RWPE1 (cell line): ENCODE measurements around the gene PGAP3.

Experiments
- CTCF ChIA-PET: fragments of 350-600 bp; sonication (Branson Sonifier 250); formaldehyde crosslinking; extraction: SDS; loops from one replicate; lab custom pipeline; 2021; lab: Yijun Ruan, JAX
- POLR2A ChIA-PET: fragments of 400-600 bp; formaldehyde crosslinking; extraction: SDS; loops from one replicate; lab custom pipeline; 2020; ENCODE audit warnings: antibody characterized with exemption; ENCODE audit not compliant: low non-redundant PET; lab: Yijun Ruan, JAX
- DNase-seq: peaks from one replicate; pipeline ENCODE4 v3.0.0; 2012; ENCODE audit warnings: low spot score
- H3K27ac ChIP-seq: fragments of 450-650 bp; 2 replicates; pipeline ENCODE4 v1.5.1; 2017
- TF ChIP-seq, protein P1 (sequence below): fragments of 450-650 bp; conservative IDR thresholded peaks from 2 replicates; pipeline ENCODE4 v1.5.1; 2017; ENCODE audit warnings: low read depth, mild to moderate bottlenecking

Gene PGAP3

DNA sequence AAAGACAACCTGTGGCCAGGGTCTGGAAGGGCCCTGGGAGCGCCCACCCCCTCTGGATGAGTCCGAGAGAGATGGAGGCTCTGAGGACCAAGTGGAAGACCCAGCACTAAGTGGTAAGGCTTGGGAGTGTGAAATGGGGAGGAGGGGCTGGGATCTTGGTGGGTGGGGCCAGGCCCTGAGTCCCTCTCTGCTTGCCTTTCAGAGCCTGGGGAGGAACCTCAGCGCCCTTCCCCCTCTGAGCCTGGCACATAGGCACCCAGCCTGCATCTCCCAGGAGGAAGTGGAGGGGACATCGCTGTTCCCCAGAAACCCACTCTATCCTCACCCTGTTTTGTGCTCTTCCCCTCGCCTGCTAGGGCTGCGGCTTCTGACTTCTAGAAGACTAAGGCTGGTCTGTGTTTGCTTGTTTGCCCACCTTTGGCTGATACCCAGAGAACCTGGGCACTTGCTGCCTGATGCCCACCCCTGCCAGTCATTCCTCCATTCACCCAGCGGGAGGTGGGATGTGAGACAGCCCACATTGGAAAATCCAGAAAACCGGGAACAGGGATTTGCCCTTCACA lies 52.2 kb downstream of the PGAP3 start:
- peak overlapping the region; percentile 80 for H3K27ac ChIP-seq
- TF ChIP-seq, protein P1, sequence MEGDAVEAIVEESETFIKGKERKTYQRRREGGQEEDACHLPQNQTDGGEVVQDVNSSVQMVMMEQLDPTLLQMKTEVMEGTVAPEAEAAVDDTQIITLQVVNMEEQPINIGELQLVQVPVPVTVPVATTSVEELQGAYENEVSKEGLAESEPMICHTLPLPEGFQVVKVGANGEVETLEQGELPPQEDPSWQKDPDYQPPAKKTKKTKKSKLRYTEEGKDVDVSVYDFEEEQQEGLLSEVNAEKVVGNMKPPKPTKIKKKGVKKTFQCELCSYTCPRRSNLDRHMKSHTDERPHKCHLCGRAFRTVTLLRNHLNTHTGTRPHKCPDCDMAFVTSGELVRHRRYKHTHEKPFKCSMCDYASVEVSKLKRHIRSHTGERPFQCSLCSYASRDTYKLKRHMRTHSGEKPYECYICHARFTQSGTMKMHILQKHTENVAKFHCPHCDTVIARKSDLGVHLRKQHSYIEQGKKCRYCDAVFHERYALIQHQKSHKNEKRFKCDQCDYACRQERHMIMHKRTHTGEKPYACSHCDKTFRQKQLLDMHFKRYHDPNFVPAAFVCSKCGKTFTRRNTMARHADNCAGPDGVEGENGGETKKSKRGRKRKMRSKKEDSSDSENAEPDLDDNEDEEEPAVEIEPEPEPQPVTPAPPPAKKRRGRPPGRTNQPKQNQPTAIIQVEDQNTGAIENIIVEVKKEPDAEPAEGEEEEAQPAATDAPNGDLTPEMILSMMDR: no peak
- DNase-seq: no peak
- CTCF ChIA-PET: interaction anchor here (0.7 to 5.2 kb wide), 4 partner anchors 12 to 88 kb away, joined by 3 to 66 read pairs (median 4); partner anchors contain the start of gene PNMT
- POLR2A ChIA-PET: no interaction called here

DNA sequence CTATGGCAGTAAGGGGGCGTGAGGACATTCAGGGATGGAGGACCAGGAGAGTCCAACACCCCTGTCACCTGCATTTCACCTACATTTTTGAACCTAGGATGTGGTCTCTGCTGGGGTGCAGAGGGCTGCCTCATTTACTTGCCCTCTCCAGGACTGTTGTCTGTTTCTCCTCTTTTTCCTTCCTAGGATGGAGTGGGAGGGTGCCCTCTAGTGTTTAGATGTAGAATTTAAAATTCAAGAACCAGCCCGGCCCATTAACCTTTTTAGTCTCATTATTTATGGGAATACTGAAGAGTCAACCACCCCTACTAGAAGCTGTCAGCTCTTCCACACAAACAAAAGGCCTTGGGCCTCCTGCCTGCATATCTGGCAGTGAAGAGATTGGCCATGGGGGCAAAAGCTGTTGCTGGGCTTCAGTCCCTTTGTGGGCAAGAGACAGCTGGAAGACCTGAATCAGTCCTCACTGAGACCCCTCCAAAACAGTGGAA lies 53.4 kb downstream of the PGAP3 start:
- DNase-seq: peak; percentile 58
- CTCF ChIA-PET: interaction anchor here (0.6 to 5.2 kb wide), 13 partner anchors 11 to 514 kb away, joined by 3 to 66 read pairs (median 4); partner anchors contain the start of gene PNMT
- POLR2A ChIA-PET: no interaction called here
- H3K27ac ChIP-seq: no peak overlapping the region; the same call in 1 of the 2 replicates
- TF ChIP-seq, protein P1: peak; percentile 86

DNA sequence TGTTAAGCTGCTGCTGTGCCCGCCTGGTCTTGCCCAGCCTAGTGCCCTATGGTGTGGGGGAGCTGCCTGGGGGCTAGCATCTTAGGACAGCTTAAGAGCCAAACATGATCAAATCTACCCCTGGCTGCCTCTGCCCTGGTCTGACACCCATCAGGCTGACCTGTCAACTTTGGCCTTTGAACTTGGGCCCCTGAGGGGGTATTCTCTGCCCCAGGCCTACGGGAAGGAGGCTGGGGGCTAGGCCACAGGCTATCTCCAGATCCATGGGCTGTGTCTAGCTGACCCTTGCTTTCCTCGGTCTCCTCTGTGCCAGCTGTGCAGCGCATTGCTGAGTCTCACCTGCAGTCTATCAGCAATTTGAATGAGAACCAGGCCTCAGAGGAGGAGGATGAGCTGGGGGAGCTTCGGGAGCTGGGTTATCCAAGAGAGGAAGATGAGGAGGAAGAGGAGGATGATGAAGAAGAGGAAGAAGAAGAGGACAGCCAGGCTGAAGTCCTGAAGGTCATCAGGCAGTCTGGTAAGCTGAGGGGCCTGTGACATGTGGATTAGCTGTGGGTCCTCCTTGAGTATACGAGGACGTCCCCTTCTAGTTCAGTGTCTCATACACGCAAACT lies 54.2 kb downstream of the PGAP3 start:
- CTCF ChIA-PET: interaction anchor here (0.6 to 5.2 kb wide), 7 partner anchors 10 to 161 kb away, joined by 3 to 66 read pairs (median 4); no protein-coding TSS in a partner anchor
- TF ChIP-seq, protein P1: no peak
- DNase-seq: no peak
- POLR2A ChIA-PET: no interaction called here
- H3K27ac ChIP-seq: peak overlapping the region; percentile 1; the same call in 1 of the 2 replicates

DNA sequence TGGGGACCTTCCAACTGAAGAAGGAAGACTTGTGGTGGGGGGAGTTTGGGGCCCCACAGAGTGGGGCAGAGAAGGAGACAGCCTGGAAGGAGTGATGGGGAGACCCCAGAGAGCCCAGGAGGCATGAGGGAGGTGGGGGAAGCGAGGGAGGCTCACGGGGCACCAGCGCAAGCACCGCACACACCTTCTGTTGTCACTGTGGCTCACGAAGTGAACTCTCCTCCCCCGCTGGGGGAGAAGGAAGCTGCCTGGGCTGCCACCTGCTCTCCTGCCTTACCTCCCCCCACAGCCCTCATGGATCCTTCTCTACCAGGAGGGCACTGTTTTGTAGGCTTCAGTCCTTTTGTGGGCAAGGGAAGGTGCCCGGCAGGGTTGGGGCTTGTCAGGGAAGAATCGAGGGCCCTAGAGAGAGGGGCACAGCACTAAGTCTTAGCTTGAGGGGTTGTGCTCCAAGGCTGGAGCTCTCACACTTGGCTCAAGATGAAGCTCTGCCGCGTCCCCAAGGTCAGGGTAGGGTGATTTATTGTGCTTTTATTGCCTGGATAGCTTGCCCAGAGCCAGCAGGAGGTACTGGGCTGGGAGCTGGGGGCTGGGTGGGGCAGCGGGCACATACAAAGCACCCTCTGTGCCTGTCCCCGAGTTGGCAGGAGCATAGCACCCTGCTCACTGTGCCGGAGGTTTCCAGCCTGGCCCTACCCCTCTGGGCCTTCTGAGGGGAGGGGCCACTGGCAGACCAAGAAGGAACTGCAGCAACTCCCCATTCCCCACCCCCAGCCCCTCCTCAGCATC lies 55.5 kb downstream of the PGAP3 start:
- TF ChIP-seq, protein P1: no peak
- DNase-seq: no peak
- POLR2A ChIA-PET: no interaction called here
- no peak overlapping the region for H3K27ac ChIP-seq
- CTCF ChIA-PET: interaction anchor here (1.1 to 5.2 kb wide), 3 partner anchors 9 to 36 kb away, joined by 3 to 66 read pairs (median 4); partner anchors contain the start of gene PNMT

DNA sequence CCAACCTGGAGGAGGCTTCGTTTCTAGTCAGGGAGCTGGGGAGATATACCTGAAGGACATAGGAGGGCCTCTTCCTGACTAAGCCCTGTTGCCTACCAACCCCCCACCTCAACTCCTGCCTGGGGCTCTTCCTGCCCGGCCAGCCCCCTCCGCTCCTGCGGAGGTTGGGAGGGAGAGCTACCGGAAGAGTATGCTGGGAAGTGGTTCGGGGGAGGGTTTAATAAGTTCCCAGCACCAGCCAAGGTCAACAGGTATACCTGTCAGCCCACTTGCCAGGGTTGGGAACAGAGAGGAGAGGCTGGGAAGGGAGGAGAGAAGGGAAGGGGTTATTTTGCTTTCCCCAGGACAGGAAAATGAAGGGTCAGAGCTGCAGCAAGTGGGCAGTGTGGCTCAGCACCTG lies 56.5 kb downstream of the PGAP3 start:
- DNase-seq: peak; percentile 55
- POLR2A ChIA-PET: interaction anchor here (0.6 kb wide), 1 partner anchor 208 kb away, joined by 4 read pairs; no protein-coding TSS in a partner anchor
- H3K27ac ChIP-seq: no peak overlapping the region
- TF ChIP-seq, protein P1: no peak
- CTCF ChIA-PET: interaction anchor here (0.7 to 5.2 kb wide), 4 partner anchors 8 to 927 kb away, joined by 3 to 66 read pairs (median 3); no protein-coding TSS in a partner anchor

DNA sequence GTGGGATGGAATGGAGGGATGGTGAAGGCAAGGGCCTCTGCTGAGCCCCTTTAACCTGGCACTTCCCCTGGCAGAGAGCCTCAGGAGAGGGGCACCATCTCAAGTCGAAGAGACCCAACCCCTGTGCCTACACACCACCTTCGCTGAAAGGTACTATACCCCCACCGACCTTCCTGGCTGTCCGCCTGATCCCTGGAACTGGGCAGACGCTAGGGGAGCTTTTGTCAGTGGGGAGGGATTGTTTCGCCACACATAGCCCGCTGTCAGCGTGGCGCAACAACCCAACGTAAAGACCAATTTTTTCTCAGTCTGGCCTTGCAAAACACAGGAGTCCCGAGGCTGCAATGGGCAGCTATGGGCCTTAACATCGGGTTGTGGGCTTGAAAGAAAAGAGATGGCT lies 58.0 kb downstream of the PGAP3 start:
- CTCF ChIA-PET: interaction anchor here (1.3 kb wide), 1 partner anchor 11 kb away, joined by 3 read pairs; no protein-coding TSS in a partner anchor
- POLR2A ChIA-PET: no interaction called here
- no peak for DNase-seq
- TF ChIP-seq, protein P1: no peak
- no peak overlapping the region for H3K27ac ChIP-seq
